Neural progenitor cell (in vitro differentiated cells): ENCODE data around the gene CHAD. TPM values are rescaled to one million over a fixed set of nuclear protein-coding genes. Genes with fewer than 3 reads are reported as not detected.

Experiments used
- DNase-seq: peaks from one replicate; pipeline ENCODE4 v3.0.0-alpha.2; 2016; ENCODE audit warnings: low spot score
- H2AFZ ChIP-seq: fragments of 200-600 bp; sonication (generic); replicated peaks from 2 replicates; pipeline ENCODE4 v1.6.1; 2016; ENCODE audit warnings: antibody characterized with exemption
- H3F3A ChIP-seq: fragments of 200-600 bp; sonication (generic); 2 replicates; pipeline ENCODE4 v1.6.1; 2016; ENCODE audit warnings: antibody characterized with exemption, low read depth
- H3K27ac ChIP-seq: fragments of 200-600 bp; sonication (generic); 2 replicates; pipeline ENCODE4 v1.5.1; 2016; ENCODE audit warnings: mild to moderate bottlenecking
- H3K27me3 ChIP-seq: fragments of 200-600 bp; sonication (generic); 2 replicates; pipeline ENCODE4 v1.6.1; 2016; ENCODE audit warnings: mild to moderate bottlenecking, moderate library complexity
- H3K36me3 ChIP-seq: fragments of 200-600 bp; sonication (generic); 2 replicates; pipeline ENCODE4 v1.5.1; 2016
- H3K4me1 ChIP-seq: fragments of 200-600 bp; sonication (generic); 2 replicates; pipeline ENCODE4 v1.6.1; 2016; ENCODE audit warnings: mixed run types
- H3K4me2 ChIP-seq: fragments of 200-600 bp; sonication (generic); 2 replicates; pipeline ENCODE4 v1.6.1; 2016
- H3K4me3 ChIP-seq: fragments of 200-600 bp; sonication (generic); 2 replicates; pipeline ENCODE4 v1.5.1; 2016
- H3K79me2 ChIP-seq: fragments of 200-600 bp; sonication (generic); 2 replicates; pipeline ENCODE4 v1.6.1; 2016; ENCODE audit warnings: low read depth
- H3K9ac ChIP-seq: fragments of 200-600 bp; sonication (generic); 2 replicates; pipeline ENCODE4 v1.6.1; 2016
- H3K9me3 ChIP-seq: fragments of 200-600 bp; sonication (generic); 2 replicates; pipeline ENCODE4 v1.5.1; 2016; ENCODE audit warnings: low read depth
- H4K20me1 ChIP-seq: fragments of 200-600 bp; sonication (generic); 2 replicates; pipeline ENCODE4 v1.6.1; 2016; ENCODE audit warnings: low read depth
- H3K27ac Mint-ChIP-seq: 3 replicates; pipeline ENCODE4 v1.8.0; 2021; ENCODE audit warnings: mixed read lengths
- H3K27me3 Mint-ChIP-seq: 2 replicates; pipeline ENCODE4 v1.8.0; 2022; ENCODE audit warnings: low read depth, mild to moderate bottlenecking, inconsistent platforms, moderate library complexity, mixed read lengths; ENCODE audit not compliant: insufficient read depth
- H3K36me3 Mint-ChIP-seq: 3 replicates; pipeline ENCODE4 v1.8.0; 2021; ENCODE audit warnings: mixed read lengths
- H3K4me1 Mint-ChIP-seq: 3 replicates; pipeline ENCODE4 v1.8.0; 2021; ENCODE audit warnings: mixed read lengths
- H3K4me3 Mint-ChIP-seq: 3 replicates; pipeline ENCODE4 v1.8.0; 2021; ENCODE audit warnings: mild to moderate bottlenecking, moderate library complexity, mixed read lengths
- H3K9me3 Mint-ChIP-seq: 3 replicates; pipeline ENCODE4 v1.8.0; 2020; ENCODE audit warnings: mixed read lengths
- EZH2 ChIP-seq: fragments of 200-600 bp; sonication (generic); IDR thresholded peaks from 2 replicates; pipeline ENCODE4 v1.6.1; 2017; ENCODE audit warnings: antibody characterized with exemption, mild to moderate bottlenecking, moderate library complexity
- EZH2phosphoT487 ChIP-seq: fragments of 200-600 bp; sonication (generic); IDR thresholded peaks from 2 replicates; pipeline ENCODE4 v1.6.1; 2017; ENCODE audit warnings: antibody characterized with exemption
- total RNA-seq: library from RNA; depleted of rRNA; stranded (reverse); fragments of >200 nt; gene quantifications from 2 replicates; pipeline ENCODE4 v1.2.3, GENCODE V29; 2015; ENCODE audit warnings: low replicate concordance
- TF ChIP-seq, protein P1 (sequence below): fragments of 200-600 bp; sonication (generic); IDR thresholded peaks from 2 replicates; pipeline ENCODE4 v1.5.1; 2017; ENCODE audit warnings: antibody characterized with exemption, mild to moderate bottlenecking

Gene CHAD
- total RNA-seq, 1 donor from 2014 or later, result not detected

DNA sequence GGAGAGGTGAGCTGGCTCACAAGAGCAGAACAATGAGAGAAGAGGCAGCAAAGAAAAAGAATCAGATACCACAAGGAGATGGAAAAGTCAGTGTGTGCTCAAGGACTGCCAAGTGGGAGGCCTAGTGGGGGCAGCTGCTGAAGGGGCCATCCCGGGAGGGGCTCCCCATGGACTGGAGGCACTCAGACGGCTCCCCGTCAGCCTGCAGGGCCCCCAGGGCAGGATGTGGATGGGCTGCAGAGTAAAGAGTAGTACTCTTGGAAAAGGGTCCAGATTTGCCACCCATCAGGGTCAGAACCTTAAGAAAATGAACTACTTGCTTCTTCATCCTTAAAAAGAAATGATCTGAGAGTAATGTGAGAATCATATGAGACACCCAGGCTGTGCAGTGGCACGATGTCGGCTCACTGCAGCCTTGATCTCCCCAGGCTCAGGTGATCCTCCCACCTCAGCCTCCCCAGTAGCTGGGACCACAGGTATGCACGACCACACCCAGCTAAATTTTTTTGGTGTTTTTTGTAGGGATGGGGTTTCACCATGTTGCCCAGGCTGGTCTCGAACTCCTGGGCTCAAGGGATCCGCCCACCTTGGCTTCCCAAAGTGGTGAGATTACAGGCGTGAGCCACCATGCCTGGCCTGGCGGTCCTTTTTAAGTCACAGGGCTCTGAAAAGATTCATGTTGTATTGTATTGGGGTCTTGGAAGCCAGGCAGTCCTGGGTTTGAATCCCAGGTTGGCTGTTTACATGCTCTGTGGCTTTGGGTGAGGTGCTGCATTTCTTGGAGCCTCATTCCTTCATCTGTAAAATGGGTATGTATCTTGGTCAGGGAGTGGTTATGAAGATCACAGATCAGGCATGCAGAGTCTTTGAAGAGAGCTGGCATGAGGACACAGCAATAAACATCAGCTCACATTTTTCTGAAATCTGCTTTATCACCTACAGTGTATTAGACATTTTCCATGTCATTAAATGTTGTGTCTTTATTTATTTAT, 27.5 kb downstream of the CHAD start:
- no peaks in the 10 kb centered on the region for H3K27me3 ChIP-seq
- H3F3A ChIP-seq, result no peaks in the 10 kb centered on the region
- H3K4me3 ChIP-seq, result no peak overlapping the region
- Mint-ChIP-seq H3K4me3 (no peak overlapping the region), H3K9me3 (no peaks in the 10 kb centered on the region), H3K4me1 (peaks cover 2% of the 10 kb centered on the region), H3K36me3 (peaks cover 2% of the 10 kb centered on the region), H3K27me3 (no peaks in the 10 kb centered on the region), H3K27ac (peak overlapping the region; percentile 88)
- no peak overlapping the region for H3K9ac ChIP-seq
- no peak overlapping the region for H3K4me2 ChIP-seq
- no peaks in the 10 kb centered on the region for H3K79me2 ChIP-seq
- H3K4me1 ChIP-seq, result no peaks in the 10 kb centered on the region
- H2AFZ ChIP-seq, result no peak overlapping the region
- H3K9me3 ChIP-seq, result no peaks in the 10 kb centered on the region
- no peak for TF ChIP-seq EZH2phosphoT487
- no peaks in the 10 kb centered on the region for H4K20me1 ChIP-seq
- no peak for DNase-seq
- H3K27ac ChIP-seq, result no peak overlapping the region
- no peaks in the 10 kb centered on the region for H3K36me3 ChIP-seq

DNA sequence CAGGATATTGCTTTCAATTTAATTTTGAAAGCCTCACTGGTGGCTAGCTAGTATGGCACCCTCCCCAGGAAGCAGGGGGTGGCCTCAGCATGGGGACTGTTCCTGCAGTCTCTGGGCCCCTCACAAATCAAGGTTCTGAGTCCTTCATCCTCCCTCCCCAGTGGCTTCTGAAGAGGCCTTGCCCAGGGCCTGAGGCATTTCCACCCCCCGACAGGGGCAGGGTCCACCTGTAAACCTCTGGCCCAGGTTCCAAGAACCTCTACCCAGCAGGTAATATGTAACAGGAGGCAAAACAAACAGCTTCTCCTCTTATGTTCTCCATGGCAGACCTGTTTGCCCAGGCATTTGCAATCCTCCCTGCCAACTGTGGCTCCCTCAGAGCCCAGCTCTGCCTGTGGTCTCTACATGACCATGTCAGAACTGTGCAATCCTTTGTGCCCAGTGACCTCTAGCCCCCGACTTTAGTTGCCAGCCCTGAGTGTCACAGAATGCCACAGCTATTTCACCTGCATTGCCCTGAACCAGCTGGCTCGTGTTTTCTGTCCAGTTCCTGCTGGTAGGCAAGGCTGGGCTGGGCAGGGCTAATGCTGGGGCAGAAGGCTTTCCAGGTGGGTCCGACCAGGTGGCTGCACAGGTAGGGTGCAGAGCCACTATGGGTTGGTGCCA, 28.4 kb downstream of the CHAD start:
- H3K4me3 Mint-ChIP-seq, result no peak overlapping the region
- no peak overlapping the region for H3K27ac ChIP-seq
- TF ChIP-seq EZH2phosphoT487 (no peak), EZH2 (no peak)
- TF ChIP-seq, protein P1, sequence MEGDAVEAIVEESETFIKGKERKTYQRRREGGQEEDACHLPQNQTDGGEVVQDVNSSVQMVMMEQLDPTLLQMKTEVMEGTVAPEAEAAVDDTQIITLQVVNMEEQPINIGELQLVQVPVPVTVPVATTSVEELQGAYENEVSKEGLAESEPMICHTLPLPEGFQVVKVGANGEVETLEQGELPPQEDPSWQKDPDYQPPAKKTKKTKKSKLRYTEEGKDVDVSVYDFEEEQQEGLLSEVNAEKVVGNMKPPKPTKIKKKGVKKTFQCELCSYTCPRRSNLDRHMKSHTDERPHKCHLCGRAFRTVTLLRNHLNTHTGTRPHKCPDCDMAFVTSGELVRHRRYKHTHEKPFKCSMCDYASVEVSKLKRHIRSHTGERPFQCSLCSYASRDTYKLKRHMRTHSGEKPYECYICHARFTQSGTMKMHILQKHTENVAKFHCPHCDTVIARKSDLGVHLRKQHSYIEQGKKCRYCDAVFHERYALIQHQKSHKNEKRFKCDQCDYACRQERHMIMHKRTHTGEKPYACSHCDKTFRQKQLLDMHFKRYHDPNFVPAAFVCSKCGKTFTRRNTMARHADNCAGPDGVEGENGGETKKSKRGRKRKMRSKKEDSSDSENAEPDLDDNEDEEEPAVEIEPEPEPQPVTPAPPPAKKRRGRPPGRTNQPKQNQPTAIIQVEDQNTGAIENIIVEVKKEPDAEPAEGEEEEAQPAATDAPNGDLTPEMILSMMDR, result no peak
- no peaks in the 10 kb centered on the region for H3K27me3 ChIP-seq
- no peaks in the 10 kb centered on the region for H3K9me3 Mint-ChIP-seq
- no peaks in the 10 kb centered on the region for H3K79me2 ChIP-seq
- H3K36me3 ChIP-seq, result no peaks in the 10 kb centered on the region
- H3F3A ChIP-seq, result no peaks in the 10 kb centered on the region
- H3K27ac Mint-ChIP-seq, result peak overlapping the region; percentile 88
- H2AFZ ChIP-seq, result no peak overlapping the region
- H3K27me3 Mint-ChIP-seq, result no peaks in the 10 kb centered on the region
- no peak for DNase-seq
- H3K4me3 ChIP-seq, result no peak overlapping the region
- no peaks in the 10 kb centered on the region for H4K20me1 ChIP-seq
- H3K4me1 ChIP-seq, result no peaks in the 10 kb centered on the region
- H3K4me1 Mint-ChIP-seq, result peaks cover 2% of the 10 kb centered on the region
- H3K36me3 Mint-ChIP-seq, result peaks cover 2% of the 10 kb centered on the region
- H3K9me3 ChIP-seq, result no peaks in the 10 kb centered on the region
- no peak overlapping the region for H3K4me2 ChIP-seq
- H3K9ac ChIP-seq, result no peak overlapping the region

DNA sequence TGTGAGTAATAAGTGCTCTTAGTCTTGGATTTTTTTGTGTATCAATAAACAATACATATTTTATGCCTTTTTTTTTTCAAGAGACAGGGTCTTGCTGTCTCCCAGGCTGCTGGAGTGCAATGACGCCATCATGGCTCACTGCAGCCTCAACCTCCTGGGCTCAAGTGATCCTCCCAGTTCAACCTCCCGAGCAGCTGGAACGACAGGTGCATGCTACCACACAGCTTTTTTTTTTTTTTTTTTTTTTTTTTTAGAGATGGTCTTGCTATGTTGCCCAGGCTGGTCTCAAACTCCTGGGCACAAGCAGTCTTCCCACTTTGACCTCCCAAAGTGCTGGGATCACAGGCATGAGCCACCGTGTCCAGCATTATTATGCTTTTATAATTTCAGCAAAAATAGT, 29.7 kb downstream of the CHAD start:
- Histone ChIP-seq H3K27ac (no peak overlapping the region), H3K79me2 (no peaks in the 10 kb centered on the region), H3K27me3 (no peaks in the 10 kb centered on the region), H3F3A (no peaks in the 10 kb centered on the region), H3K9me3 (no peaks in the 10 kb centered on the region), H3K4me1 (no peaks in the 10 kb centered on the region), H3K4me3 (no peak overlapping the region), H2AFZ (no peak overlapping the region), H3K4me2 (no peak overlapping the region), H4K20me1 (no peaks in the 10 kb centered on the region), H3K36me3 (no peaks in the 10 kb centered on the region), H3K9ac (no peak overlapping the region)
- no peak for DNase-seq
- no peaks in the 10 kb centered on the region for H3K27me3 Mint-ChIP-seq
- peaks cover 2% of the 10 kb centered on the region for H3K36me3 Mint-ChIP-seq
- H3K9me3 Mint-ChIP-seq, result no peaks in the 10 kb centered on the region
- peaks cover 2% of the 10 kb centered on the region for H3K4me1 Mint-ChIP-seq
- no peak overlapping the region for H3K4me3 Mint-ChIP-seq
- no peak overlapping the region for H3K27ac Mint-ChIP-seq
- TF ChIP-seq EZH2phosphoT487, result no peak
- TF ChIP-seq, protein P1, result no peak
- TF ChIP-seq EZH2, result no peak
